Measurements from ENCODE around the gene TLE3. TPM values are rescaled to one million over a fixed set of nuclear protein-coding genes. Genes with fewer than 3 reads are reported as not detected.

Gene TLE3
- total RNA-seq, 2 donors from 2014 or later, result 82.9 to 171 TPM

DNA sequence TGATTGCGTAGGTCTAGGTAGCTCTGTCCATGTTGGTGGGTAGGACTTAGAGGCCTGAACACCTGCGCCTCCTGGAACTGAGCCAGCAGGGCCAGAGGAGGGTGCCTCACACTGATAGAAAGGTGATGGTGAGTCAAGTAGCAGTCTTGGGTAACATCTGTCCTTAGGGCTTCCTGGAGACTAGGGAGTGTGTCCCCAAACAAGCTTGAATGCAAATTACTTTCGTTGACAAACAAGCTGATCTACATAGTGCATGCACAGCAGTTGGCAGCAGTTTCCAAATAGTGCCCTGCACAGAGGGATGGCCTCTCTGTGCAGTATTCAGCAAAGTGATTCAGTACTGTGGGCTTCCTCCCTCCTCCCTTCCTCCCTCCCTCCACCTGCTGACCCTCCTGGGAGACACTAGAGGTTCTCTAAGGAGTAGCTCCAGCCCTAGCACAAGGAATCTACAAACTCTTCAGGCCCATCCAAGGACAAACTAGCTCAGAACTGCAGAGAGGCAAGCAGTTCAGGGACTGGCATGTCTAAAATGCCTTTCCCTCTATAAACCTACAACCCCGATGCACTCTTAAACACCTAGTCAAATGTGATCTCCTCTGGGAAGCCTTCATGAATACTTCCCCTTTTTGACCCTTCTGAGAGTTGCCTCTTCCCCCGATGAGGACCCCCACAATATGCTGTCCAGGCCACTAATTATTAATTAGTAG, 61.0 kb downstream of the TLE3 start:
- H3K27ac Mint-ChIP-seq, result no peak overlapping the region

DNA sequence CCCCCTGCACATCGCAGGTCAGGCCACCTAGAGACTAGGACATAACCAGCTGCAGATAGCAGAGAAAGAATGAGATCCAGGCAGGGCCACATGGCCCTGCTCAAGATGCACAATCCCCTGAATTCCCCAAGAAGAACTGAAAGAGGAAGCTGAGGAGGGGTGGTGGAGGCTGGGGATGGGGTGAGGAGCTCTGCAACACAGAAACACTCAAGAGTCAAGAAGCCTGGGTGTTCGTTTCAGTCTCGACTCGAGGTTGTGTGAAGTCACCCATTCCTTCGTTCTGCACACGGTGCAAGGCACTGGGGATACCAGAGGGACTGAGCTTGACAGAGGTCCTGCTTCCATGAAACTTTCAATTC, 62.0 kb downstream of the TLE3 start:
- DNase-seq (ENCODE audit: low spot score in 2 of 2) (no peak), ATAC-seq (no peak)
- H3K36me3 Mint-ChIP-seq, result no peaks in the 10 kb centered on the region
- no peaks in the 10 kb centered on the region for H3K9me3 Mint-ChIP-seq
- no peak overlapping the region for H3K27ac Mint-ChIP-seq

More for the DNA sequence above, 61.0 kb downstream of the TLE3 start:
- ATAC-seq (peak in 1 of 2 donors; percentile 10), DNase-seq (ENCODE audit: low spot score in 2 of 2) (no peak)
- Mint-ChIP-seq H3K9me3 (no peaks in the 10 kb centered on the region), H3K36me3 (no peaks in the 10 kb centered on the region)

DNA sequence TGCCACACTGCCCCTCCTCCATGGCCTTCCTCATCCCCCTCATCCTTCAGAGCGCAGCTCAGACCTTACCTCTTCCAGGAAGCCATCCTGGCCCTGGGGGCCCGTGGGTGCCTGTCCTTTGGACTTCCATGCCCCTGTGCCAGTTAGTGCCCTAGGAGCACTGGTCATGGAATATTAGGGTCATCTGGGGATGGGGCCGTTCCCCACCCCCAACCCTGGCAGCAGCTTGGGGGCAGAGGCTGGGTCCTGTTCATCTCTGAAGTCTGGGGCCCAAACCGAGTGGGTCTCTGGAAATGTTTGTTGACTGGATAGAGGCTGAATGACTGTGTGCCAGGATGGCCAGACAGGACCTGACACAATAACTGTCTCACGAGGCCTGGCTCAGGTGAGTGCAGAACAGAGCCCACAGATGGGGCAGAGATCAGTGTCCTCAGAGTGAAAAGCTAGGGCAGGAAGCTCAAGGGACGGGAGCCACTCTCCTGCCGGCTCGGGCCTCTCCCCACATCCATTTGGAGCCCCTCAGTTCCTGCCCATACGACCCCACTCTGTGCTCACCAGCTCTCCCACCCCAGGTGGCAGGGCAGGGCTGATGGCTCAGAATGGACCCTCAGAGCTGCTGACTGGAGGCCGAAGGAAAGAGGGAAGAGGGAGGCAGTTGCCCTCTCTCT, 62.5 kb downstream of the TLE3 start:
- DNase-seq (ENCODE audit: low spot score in 2 of 2) (no peak), ATAC-seq (no peak)
- H3K36me3 Mint-ChIP-seq, result no peaks in the 10 kb centered on the region
- no peaks in the 10 kb centered on the region for H3K9me3 Mint-ChIP-seq
- peak overlapping the region in 1 of 2 donors; percentile 30 for H3K27ac Mint-ChIP-seq

DNA sequence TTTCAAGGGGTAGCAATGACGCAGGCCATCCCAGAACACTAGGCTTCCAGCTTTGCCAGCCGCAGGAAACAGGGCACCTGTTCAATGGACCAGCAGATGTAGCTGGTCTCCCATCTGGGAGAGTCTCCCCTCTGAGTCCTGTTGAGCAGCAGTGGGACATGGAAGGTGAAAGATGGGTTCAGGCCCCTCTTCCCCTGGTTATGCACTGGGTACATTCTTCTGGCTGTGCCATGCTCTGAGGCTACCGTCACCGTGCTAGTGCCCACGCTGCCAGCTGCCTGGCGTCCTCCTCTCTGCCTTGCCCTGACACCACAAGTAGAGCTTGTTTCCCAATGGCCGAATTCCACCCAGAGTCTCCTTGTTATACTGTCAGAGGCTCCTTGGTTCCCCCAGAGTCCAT, 63.1 kb downstream of the TLE3 start:
- H3K27ac Mint-ChIP-seq, result no peak overlapping the region
- DNase-seq (ENCODE audit: low spot score in 2 of 2) (no peak), ATAC-seq (no peak)
- H3K9me3 Mint-ChIP-seq, result no peaks in the 10 kb centered on the region
- H3K36me3 Mint-ChIP-seq, result no peaks in the 10 kb centered on the region

DNA sequence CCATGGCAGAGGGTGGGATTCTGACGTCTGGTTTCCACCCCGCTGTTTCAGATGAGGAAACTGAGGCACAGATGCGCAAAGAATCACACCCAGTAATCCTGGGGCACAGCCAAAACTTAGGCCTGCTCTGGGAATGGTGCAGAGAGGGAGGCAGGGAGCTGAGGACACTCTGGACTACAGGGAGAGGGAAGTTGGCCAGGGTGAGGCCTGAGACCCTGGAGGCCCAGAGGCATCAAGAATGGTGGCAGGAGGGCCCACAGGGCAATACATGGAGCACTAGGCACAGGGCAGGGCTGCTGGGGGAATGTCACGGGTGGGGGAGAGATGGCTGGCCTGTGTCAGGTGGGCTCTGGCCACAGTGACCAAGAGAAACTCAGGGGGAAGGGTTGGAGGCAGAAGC, 63.6 kb downstream of the TLE3 start:
- Mint-ChIP-seq H3K9me3 (no peaks in the 10 kb centered on the region), H3K27ac (peak overlapping the region in 1 of 2 donors; percentile 50), H3K36me3 (no peaks in the 10 kb centered on the region)
- DNase-seq (ENCODE audit: low spot score in 2 of 2), result no peak
- no peak for ATAC-seq

DNA sequence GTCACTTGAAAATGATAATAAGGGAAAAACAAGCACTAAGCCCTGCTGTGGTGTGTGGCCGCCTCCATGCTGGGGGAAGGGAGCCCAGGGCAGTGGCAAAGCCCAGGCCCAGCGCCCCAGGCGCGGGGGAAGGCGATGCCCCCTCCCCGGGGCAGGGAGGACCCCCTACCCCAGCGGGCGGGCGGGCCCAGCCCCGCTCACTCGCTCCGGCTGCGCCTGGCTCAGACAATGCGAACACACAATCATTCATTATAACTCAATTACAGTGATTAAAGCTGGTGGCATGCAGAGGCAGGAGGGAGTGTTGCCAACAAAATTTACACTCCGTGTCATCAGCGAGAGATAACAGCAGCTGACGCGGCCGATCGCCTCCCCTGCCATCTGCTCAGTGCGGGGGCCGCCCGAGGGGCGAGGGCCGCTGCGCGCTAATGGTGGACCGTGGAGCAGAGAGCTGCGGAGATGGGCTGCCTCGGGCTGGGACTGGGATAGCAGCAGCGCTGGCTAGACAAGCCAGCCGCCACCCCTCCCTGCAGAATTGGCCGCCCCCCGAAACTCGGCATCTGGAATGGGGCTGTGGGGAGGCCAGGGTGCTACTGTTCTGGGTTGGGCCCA, 64.1 kb downstream of the TLE3 start:
- ATAC-seq (no peak), DNase-seq (ENCODE audit: low spot score in 2 of 2) (no peak)
- Mint-ChIP-seq H3K9me3 (no peaks in the 10 kb centered on the region), H3K27ac (no peak overlapping the region), H3K36me3 (no peaks in the 10 kb centered on the region)

DNA sequence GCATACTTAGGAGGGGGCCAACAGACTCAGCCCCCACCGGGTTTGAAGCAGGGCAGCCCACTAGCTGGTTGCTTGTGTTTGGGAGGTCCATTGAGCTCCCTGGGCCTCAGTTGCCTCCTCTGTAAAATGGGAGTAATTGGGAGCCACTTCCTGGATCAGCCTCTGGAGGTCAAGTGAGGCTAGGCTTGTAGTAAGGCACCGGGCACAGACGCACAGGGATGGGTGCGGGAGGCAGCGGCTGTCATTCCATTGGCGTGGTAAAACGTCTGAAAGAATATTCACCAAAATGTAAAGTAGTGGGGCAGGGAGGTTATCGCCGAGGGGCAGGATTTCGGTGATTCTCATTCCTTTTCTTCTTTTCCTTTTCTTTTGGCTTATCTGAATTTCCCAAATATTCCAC, 64.6 kb downstream of the TLE3 start:
- H3K9me3 Mint-ChIP-seq, result no peaks in the 10 kb centered on the region
- DNase-seq (ENCODE audit: low spot score in 2 of 2), result no peak
- H3K36me3 Mint-ChIP-seq, result no peaks in the 10 kb centered on the region
- ATAC-seq, result no peak
- H3K27ac Mint-ChIP-seq, result no peak overlapping the region

DNA sequence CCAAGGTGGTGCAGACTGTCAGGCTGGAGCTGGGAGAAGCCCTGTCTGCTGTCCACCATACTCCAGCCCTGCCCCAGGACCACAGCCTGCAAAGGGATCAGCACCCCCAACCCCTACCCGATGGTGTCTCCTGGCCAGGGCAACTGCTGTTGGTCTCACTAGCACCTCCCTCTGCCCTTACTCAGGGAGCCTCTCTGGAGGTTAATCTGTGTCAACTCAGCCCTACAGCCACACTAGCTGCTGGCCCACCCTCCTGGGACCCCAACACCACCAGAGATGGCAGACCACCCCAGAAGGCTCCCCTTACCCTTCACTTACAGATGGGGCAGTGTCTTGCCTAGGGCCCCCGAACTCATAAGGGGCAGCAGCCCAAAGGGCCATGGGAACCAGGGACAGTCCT, 65.2 kb downstream of the TLE3 start:
- Mint-ChIP-seq H3K27ac (no peak overlapping the region), H3K9me3 (no peaks in the 10 kb centered on the region), H3K36me3 (no peaks in the 10 kb centered on the region)
- no peak for DNase-seq (ENCODE audit: low spot score in 2 of 2)
- no peak for ATAC-seq

DNA sequence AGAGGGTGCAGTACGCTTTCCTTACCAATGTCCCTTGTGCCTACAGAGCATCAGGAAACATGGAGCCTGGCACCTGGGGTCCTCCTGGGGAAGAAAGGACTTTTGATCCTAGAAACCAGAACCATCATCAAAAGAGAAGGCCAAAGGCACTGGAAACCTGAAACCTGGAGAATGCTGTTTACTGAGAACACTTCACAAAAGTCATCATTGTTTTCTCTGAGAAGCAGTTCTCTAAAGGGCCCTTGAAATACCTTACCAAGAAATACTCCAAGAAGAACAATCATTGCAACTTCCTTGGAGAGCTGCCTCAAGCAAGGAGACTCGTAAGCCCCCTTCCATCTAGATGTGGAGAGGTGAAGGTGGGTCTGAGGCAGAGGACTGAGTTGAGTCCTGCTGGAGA, 66.0 kb downstream of the TLE3 start:
- H3K27ac Mint-ChIP-seq, result no peak overlapping the region
- ATAC-seq (no peak), DNase-seq (ENCODE audit: low spot score in 2 of 2) (no peak)
- H3K9me3 Mint-ChIP-seq, result no peaks in the 10 kb centered on the region
- no peaks in the 10 kb centered on the region for H3K36me3 Mint-ChIP-seq

DNA sequence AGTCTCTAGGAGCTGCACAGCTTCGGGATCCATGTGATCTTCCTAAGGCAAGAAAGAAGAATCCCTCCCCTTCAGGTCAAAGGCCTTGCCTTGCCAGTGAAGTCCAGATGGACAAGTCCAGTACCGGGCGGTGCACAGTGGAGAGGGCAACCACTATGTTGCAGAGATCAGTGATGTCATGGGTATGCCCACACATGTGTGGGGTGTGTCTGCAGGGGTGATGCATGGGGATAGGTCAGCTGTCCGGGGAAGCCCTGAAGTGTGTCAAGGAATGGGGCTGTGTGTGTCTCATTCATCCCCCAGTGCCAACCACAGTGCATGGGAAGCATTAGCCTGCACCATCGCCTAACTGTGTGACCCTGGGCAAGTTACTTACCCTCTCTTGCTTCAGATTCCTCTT, 66.5 kb downstream of the TLE3 start:
- H3K36me3 Mint-ChIP-seq, result no peaks in the 10 kb centered on the region
- ATAC-seq (no peak), DNase-seq (ENCODE audit: low spot score in 2 of 2) (no peak)
- H3K27ac Mint-ChIP-seq, result no peak overlapping the region
- no peaks in the 10 kb centered on the region for H3K9me3 Mint-ChIP-seq

DNA sequence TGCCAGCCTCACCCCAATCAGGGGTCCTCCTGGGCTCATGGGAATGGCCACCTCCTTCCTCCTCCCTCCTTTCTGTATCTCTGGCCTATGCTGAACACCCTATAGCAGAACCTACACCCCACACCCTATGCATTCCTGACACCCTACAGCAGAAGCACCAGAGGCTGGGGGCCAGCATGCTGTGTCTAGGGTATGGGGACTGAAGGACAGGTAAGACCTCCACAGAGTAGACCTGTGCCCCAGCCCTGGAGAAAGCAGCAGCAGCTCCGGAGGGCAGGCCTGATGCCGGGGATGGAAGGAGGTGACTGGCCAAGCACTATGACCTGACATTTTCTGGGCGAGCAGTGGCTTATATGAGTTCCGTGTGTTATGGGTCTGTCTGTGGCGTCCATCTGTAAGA, 66.9 kb downstream of the TLE3 start:
- Mint-ChIP-seq H3K36me3 (no peaks in the 10 kb centered on the region), H3K27ac (no peak overlapping the region), H3K9me3 (no peaks in the 10 kb centered on the region)
- no peak for DNase-seq (ENCODE audit: low spot score in 2 of 2)
- no peak for ATAC-seq

DNA sequence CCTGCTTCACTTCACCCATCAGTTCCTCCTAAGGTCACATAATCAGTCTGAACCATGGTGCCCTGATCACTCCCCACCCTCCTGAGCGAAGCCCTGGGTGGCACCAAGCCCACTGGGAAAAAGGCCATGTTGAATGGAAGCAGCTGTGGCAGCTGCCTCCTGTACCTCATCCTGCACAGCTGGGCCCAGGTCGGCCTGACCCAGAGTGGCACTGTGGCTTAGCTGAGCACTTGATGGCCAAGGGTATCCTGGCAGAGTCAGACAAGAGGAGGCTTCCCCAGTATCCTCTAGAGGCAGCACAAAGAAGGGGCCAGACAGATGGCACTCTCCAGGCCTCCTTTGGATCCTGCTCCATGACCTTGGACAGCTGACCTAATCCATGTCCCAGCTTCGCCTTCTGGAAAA, 68.4 kb downstream of the TLE3 start:
- Mint-ChIP-seq H3K36me3 (no peaks in the 10 kb centered on the region), H3K27ac (peak overlapping the region in 1 of 2 donors; percentile 82), H3K9me3 (no peaks in the 10 kb centered on the region)
- no peak for DNase-seq (ENCODE audit: low spot score in 2 of 2)
- no peak for ATAC-seq

DNA sequence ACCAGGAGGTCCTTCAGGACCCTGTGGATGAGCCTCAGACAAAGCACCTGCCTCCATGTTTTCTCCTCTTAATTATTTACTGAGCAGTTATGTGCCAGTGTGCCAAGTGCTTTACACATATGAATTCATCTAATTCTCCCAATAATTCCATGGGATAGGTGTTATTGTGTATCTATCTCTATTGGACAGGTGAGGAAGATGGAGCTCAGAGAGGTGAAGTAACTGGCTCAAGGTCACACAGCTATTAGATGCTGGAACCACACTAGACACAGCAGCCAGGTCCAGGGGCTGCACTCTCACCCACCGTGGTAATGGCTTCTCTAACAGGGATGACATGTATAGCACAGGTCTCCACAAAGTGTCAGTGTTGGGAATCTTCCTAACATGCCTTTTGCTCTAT, 70.2 kb downstream of the TLE3 start:
- Mint-ChIP-seq H3K9me3 (no peaks in the 10 kb centered on the region), H3K27ac (no peak overlapping the region), H3K36me3 (no peaks in the 10 kb centered on the region)
- DNase-seq (ENCODE audit: low spot score in 2 of 2), result no peak
- no peak for ATAC-seq

DNA sequence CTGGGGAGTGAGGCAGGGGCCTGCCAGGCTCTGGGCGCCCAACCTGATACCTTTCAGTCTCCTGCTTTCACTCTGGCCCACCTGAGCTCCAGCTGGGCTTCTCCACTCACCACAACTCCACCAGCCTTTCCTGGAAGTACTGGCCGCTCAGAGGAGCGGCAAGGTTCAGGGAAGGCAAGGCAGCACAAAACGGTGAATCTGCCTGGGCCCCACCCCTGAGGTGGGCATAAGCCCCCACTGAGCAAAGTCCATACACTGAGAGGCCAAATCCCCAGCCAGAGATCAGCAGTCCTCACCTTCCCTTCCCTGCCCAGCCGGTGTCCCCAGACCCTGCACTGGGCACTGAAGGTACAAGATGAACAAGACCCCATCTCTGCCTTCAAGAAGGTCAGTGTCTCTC, 70.7 kb downstream of the TLE3 start:
- Mint-ChIP-seq H3K27ac (no peak overlapping the region), H3K9me3 (no peaks in the 10 kb centered on the region), H3K36me3 (no peaks in the 10 kb centered on the region)
- DNase-seq (ENCODE audit: low spot score in 2 of 2) (no peak), ATAC-seq (no peak)

DNA sequence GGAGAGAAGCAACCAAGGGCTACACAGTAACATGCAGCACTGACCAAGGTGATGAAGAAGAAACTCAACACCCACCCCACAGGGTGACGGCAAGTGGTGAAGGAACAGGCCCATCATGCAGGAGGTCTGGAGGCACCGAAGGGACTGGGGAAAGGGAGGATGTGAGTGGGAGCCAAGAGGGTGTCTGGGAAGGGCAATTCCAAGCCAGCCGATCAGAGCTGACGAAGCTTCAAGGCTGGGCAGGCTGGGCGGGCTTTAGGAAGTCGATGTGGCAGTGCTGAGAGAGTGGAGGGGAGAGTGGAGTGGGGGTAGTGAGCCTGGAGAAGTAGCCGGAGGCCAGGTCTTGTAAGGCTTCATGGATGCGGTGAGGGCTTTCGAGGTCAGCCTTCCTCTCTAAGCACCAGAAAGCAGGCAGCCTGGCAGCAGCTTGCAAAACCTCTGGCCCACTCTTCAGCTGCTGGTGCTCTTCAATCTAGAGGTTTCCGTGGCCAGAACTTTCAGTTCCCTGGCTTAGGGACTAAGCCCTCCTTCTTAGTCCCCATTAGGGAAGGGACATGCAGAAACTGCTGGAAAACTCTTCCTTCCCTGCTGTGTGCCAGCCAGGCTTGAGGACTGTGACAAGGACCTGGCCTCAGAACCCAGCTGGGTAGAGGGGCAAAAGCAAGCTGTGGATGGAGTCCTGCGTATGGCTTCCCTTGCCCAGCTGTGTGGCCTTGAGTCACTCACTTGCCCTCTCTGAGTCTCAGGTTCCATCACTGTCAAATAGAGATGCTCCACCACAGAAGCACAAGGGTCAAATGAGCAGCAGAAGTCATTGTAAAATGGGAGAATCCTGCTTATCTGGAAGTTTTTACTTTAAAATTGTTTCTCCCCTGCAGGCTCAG, 72.1 kb downstream of the TLE3 start:
- H3K36me3 Mint-ChIP-seq, result no peaks in the 10 kb centered on the region
- H3K27ac Mint-ChIP-seq, result peak overlapping the region in 1 of 2 donors; percentile 44
- no peaks in the 10 kb centered on the region for H3K9me3 Mint-ChIP-seq
- DNase-seq (ENCODE audit: low spot score in 2 of 2), result no peak
- ATAC-seq, result no peak

DNA sequence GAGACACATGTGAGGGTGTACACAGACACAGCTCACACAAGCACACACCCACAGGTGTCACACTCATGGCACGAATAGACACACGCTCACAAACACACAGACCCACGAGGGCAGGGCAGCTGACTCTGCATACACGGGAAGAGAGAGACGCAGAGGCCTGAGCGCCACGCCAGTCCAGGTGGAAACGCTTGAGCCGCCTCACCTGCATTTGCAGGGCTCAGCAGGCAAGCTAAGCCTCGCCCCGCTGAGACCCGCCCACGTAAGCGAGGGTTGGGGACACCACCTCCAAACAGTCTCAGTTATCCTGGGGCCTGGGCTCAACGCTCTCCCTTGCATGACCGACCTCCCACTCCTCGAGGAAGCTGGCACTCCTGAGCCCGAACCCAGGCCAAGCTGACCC, 73.2 kb downstream of the TLE3 start:
- H3K9me3 Mint-ChIP-seq, result no peaks in the 10 kb centered on the region
- no peaks in the 10 kb centered on the region for H3K36me3 Mint-ChIP-seq
- ATAC-seq (no peak), DNase-seq (ENCODE audit: low spot score in 2 of 2) (no peak)
- H3K27ac Mint-ChIP-seq, result no peak overlapping the region
